Tongue (tissue), 3 donors: Measurements from ENCODE around the gene RASAL1. TPM values are rescaled to one million over a fixed set of nuclear protein-coding genes. Genes with fewer than 3 reads are reported as not detected.

ENCODE experiments used
- DNase-seq: peaks from one replicate; pipeline ENCODE4 v3.0.0-alpha.2; 2015
- small RNA-seq: library from RNA; depleted of rRNA; stranded (forward); fragments of <200 nt; gene quantifications from one replicate; pipeline ENCODE3, GENCODE V24; 2014; ENCODE audit warnings: low replicate concordance
- total RNA-seq: library from RNA; depleted of rRNA; stranded (reverse); fragments of >200 nt; gene quantifications from one replicate; pipeline ENCODE4 v1.2.3, GENCODE V29; 2014

Gene RASAL1
- total RNA-seq, 1 donor from 2014 or later, result 3.8 TPM

- DNase-seq, result no peak
These were observed 77.0 kb downstream of the RASAL1 start for GRCh38 chr12:113058553-113058952.

GRCh38 chr12:113057565-113058485 is 77.7 kb downstream of the RASAL1 start:
- DNase-seq, result no peak

- no peak for DNase-seq
These were observed 78.7 kb downstream of the RASAL1 start, which contains the start of gene DTX1 for GRCh38 chr12:113056631-113057488. Gene DTX1, plus strand, starts transcription at chr12:113056730. Its CDS starts 1,463 bp downstream, at chr12:113058193.

- no peak for DNase-seq
These were observed 79.3 kb downstream of the RASAL1 start for GRCh38 chr12:113056381-113056630.

GRCh38 chr12:113055594-113056380 is 79.8 kb downstream of the RASAL1 start:
- no peak for DNase-seq

- DNase-seq, result no peak
These were observed 80.5 kb downstream of the RASAL1 start for GRCh38 chr12:113054948-113055486.

- DNase-seq, result no peak
These were observed 83.2 kb downstream of the RASAL1 start for GRCh38 chr12:113052326-113052725.

- no peak for DNase-seq
These were observed 83.8 kb downstream of the RASAL1 start for GRCh38 chr12:113051759-113052158.

- no peak for DNase-seq
These were observed 84.8 kb downstream of the RASAL1 start for GRCh38 chr12:113050795-113051194.

GRCh38 chr12:113049976-113050742 is 85.4 kb downstream of the RASAL1 start:
- no peak for DNase-seq

Small RNA genes within 50 kb of the gene (small RNA-seq; reads per million reads assigned to genes)
- gene MIR7106 (not detected), gene RF00019 (not detected)

Other genes starting within 250 kb of the RASAL1 start
- gene OAS1, start 228.8 kb downstream of the RASAL1 start, total RNA-seq, result 7.8 TPM
- gene OAS3, start 197.3 kb downstream of the RASAL1 start, total RNA-seq, result 8.8 TPM
- 2.6 TPM for gene OAS2, start 157.2 kb downstream of the RASAL1 start, total RNA-seq
- 10.9 TPM for gene DTX1, start 79.0 kb downstream of the RASAL1 start, total RNA-seq
- gene CFAP73, start 14.0 kb upstream of the RASAL1 start, total RNA-seq, result 6.9 TPM
- gene DDX54, start 49.7 kb upstream of the RASAL1 start, total RNA-seq, result 19.4 TPM
- 12.1 TPM for gene RITA1, start 50.0 kb upstream of the RASAL1 start, total RNA-seq
- gene TPCN1, start 85.7 kb upstream of the RASAL1 start, total RNA-seq, result 27.0 TPM
- gene SLC8B1, start 199.3 kb upstream of the RASAL1 start, total RNA-seq, result 18.5 TPM
- gene PLBD2, start 222.8 kb upstream of the RASAL1 start, total RNA-seq, result 17.4 TPM